WERI-Rb-1 (cell line): ENCODE data around the gene MXRA8.

Experiments used
- DNase-seq: peaks from one replicate; pipeline ENCODE4 v3.0.0-alpha.2; 2020
- H3K27ac ChIP-seq: fragments of 250-450 bp; sonication (Bioruptor Pico); 2 replicates; pipeline ENCODE4 v1.5.1; 2020; ENCODE audit warnings: mild to moderate bottlenecking, moderate library complexity
- H3K27me3 ChIP-seq: fragments of 250-450 bp; sonication (Bioruptor Pico); 2 replicates; pipeline ENCODE4 v1.5.1; 2021; ENCODE audit warnings: mild to moderate bottlenecking, low read depth, moderate library complexity; ENCODE audit not compliant: insufficient read depth, severe bottlenecking
- H3K36me3 ChIP-seq: fragments of 250-450 bp; sonication (Bioruptor Pico); 2 replicates; pipeline ENCODE4 v1.5.1; 2020; ENCODE audit warnings: mild to moderate bottlenecking, moderate library complexity
- H3K4me3 ChIP-seq: 2 replicates; pipeline ENCODE4 v1.5.1; 2011; ENCODE audit warnings: low read depth, mild to moderate bottlenecking, control low read depth, low read length
- H3K9me3 ChIP-seq: fragments of 250-450 bp; sonication (Bioruptor Pico); 2 replicates; pipeline ENCODE4 v1.5.1; 2021; ENCODE audit warnings: mild to moderate bottlenecking, moderate library complexity; ENCODE audit not compliant: severe bottlenecking
- TF ChIP-seq, protein P1 (sequence below): IDR thresholded peaks from 2 replicates; pipeline ENCODE4 v1.5.1; 2011; ENCODE audit warnings: low read depth, mild to moderate bottlenecking, control low read depth, inconsistent platforms, low read length

Gene MXRA8

DNA sequence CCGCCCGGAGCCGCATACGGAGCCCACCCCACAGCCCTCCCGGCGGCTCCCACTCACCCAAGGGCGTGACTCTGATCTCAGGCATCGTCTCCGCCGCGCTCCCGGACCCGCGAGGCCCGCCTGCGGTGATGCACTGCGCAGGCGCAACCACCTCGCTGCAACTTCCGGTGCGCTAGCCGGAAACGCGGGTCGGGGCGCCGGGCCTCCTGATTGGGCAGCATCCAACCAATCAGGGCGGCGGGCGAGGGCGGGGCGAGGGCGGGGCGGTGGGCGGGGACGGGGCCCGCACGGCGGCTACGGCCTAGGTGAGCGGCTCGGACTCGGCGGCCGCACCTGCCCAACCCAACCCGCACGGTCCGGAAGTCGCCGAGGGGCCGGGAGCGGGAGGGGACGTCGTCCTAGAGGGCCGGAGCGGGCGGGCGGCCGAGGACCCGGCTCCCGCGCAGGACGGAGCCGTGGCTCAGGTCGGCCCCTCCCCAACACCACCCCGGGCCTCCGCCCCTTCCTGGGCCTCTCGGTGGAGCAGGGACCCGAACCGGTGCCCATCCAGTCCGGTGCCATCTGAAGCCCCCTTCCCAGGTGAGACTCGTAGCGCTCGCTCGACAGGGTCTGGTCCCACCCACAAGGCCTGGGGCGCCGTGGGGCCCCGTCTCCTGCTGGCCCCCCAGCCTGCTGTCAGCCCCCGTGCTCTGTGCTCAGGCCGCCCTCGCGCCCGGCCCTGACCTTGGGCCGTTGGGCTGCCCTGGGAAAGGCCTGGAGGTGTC is 33.6 kb downstream of the MXRA8 start, which contains the start of the genes CPTP and INTS11:
Gene CPTP (plus strand): TSS at position 279 of the 764 bp plus-strand sequence. CDS start 2,109 bp downstream, outside the sequence.
Gene INTS11 (minus strand): TSS at position 137 of the 764 bp plus-strand sequence. CDS start 52 bp downstream, at position 85.
- peak within 1 kb of the TSS; percentile 94 for H3K27ac ChIP-seq
- no peaks in the 10 kb centered on the region for H3K27me3 ChIP-seq
- TF ChIP-seq, protein P1, sequence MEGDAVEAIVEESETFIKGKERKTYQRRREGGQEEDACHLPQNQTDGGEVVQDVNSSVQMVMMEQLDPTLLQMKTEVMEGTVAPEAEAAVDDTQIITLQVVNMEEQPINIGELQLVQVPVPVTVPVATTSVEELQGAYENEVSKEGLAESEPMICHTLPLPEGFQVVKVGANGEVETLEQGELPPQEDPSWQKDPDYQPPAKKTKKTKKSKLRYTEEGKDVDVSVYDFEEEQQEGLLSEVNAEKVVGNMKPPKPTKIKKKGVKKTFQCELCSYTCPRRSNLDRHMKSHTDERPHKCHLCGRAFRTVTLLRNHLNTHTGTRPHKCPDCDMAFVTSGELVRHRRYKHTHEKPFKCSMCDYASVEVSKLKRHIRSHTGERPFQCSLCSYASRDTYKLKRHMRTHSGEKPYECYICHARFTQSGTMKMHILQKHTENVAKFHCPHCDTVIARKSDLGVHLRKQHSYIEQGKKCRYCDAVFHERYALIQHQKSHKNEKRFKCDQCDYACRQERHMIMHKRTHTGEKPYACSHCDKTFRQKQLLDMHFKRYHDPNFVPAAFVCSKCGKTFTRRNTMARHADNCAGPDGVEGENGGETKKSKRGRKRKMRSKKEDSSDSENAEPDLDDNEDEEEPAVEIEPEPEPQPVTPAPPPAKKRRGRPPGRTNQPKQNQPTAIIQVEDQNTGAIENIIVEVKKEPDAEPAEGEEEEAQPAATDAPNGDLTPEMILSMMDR = no peak
- DNase-seq = peak; percentile 95
- no peaks in the 10 kb centered on the region for H3K9me3 ChIP-seq
- H3K36me3 ChIP-seq = peaks cover 40% of the 10 kb centered on the region
- peak within 1 kb of the TSS; percentile 93 for H3K4me3 ChIP-seq

DNA sequence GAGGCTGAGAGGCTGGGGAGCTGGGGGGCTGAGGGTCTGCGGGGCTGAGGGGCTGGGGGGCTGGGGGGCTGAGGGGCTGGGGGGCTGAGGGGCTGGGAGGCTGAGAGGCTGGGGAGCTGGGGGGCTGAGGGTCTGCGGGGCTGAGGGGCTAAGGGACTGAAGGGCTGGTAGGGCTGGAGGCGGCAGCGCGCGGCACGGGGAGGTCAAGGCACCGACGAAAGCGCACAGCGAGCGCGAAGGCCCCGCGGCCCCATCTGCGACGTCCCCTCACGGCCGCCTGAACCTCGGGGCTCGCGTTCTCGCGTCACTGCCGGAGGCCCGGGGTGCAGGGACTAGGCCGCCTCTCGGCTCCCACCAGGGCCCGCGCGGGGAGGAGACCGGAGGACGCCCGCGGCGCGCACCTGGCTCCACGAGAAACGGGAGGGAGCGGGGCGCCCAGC is 34.3 kb downstream of the MXRA8 start:
- DNase-seq = no peak
- no peaks in the 10 kb centered on the region for H3K27me3 ChIP-seq
- no peaks in the 10 kb centered on the region for H3K9me3 ChIP-seq
- H3K36me3 ChIP-seq = peaks cover 46% of the 10 kb centered on the region
- TF ChIP-seq, protein P1 = no peak
- H3K27ac ChIP-seq = peak overlapping the region; percentile 94
- peak overlapping the region; percentile 93 for H3K4me3 ChIP-seq

DNA sequence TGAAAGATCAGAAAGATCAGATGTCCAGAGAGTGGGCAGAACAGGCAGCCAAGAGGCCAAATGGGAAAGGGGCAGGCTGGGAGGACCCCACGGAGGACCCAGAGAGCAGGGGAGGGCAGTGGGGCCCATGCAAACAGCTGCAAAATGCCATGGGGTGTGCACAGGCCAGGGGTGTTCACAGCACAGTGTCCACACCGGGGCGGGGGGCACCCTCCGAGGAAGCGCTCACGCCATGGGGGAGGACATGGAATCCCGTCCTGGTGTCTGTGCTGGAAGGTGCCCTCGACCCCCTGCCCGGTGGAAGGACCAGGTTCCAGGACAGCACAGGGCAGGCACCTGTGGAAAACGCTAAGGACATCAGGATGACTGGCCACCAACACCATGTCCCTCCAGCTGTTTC is 35.4 kb downstream of the MXRA8 start:
- TF ChIP-seq, protein P1 = no peak
- Histone ChIP-seq H3K9me3 (no peaks in the 10 kb centered on the region), H3K36me3 (peaks cover 57% of the 10 kb centered on the region), H3K4me3 (no peak overlapping the region), H3K27me3 (no peaks in the 10 kb centered on the region), H3K27ac (no peak overlapping the region)
- DNase-seq = no peak

DNA sequence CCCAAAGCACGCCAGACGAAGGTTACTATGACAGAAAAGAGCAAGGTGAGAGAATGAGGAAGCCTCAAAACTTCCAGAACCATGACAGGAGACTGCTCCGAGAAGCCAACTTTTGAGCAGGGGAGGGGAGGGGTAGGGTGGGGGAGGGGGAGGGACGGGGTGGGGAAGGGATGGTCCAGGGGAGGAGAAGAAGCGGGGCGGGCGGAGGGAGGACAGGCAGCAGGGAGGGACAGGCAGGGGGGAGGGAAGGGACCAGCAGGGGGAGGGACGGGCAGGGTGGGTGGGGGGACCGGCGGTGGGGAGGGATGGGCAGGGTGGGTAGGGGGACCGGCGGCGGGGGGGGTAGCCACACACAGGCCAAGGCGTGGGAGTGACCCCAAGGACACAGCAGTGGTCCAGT is 35.9 kb downstream of the MXRA8 start:
- Histone ChIP-seq H3K36me3 (peaks cover 57% of the 10 kb centered on the region), H3K4me3 (no peak overlapping the region), H3K27ac (no peak overlapping the region), H3K27me3 (no peaks in the 10 kb centered on the region), H3K9me3 (no peaks in the 10 kb centered on the region)
- no peak for DNase-seq
- TF ChIP-seq, protein P1 = no peak

DNA sequence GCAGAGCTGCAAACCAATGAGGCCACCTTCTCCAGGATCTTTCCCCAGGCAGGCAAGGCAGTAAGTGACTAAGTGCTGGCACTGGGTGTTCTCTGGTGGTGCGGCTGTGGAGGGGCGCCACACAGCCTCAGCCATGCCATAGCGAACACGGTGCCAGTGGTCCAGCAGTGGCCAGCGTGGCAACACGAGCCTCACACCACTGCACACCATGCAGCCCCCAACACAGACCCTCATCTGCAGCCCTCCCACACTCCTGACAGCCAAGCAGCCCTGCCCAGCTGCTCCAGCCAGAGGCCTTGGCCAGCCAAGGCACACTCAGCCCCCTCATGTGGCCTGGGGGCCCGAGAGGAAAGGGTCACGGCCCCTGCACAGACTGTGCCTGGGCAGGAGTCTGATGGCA is 36.9 kb downstream of the MXRA8 start:
- no peak for DNase-seq
- TF ChIP-seq, protein P1 = no peak
- Histone ChIP-seq H3K9me3 (no peaks in the 10 kb centered on the region), H3K4me3 (no peak overlapping the region), H3K27me3 (no peaks in the 10 kb centered on the region), H3K36me3 (peaks cover 62% of the 10 kb centered on the region), H3K27ac (no peak overlapping the region)
